Activated CD8-positive, alpha-beta memory T cell treated with anti-CD3 and anti-CD28 coated beads, Interleukin-2, amount 50 U/mL, for 24 hours (primary cell): ENCODE results near the gene HRH1.
"Not testable (repeated sequence)": the region's sequence is repeated elsewhere in the genome, so short reads cannot be mapped to it uniquely, and the experiment has no call there.

Source experiments
- DNase-seq: peaks from one replicate; pipeline ENCODE4 v3.0.0-alpha.2; 2020; ENCODE audit errors: extremely low read depth

Gene HRH1, protein sequence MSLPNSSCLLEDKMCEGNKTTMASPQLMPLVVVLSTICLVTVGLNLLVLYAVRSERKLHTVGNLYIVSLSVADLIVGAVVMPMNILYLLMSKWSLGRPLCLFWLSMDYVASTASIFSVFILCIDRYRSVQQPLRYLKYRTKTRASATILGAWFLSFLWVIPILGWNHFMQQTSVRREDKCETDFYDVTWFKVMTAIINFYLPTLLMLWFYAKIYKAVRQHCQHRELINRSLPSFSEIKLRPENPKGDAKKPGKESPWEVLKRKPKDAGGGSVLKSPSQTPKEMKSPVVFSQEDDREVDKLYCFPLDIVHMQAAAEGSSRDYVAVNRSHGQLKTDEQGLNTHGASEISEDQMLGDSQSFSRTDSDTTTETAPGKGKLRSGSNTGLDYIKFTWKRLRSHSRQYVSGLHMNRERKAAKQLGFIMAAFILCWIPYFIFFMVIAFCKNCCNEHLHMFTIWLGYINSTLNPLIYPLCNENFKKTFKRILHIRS

DNA sequence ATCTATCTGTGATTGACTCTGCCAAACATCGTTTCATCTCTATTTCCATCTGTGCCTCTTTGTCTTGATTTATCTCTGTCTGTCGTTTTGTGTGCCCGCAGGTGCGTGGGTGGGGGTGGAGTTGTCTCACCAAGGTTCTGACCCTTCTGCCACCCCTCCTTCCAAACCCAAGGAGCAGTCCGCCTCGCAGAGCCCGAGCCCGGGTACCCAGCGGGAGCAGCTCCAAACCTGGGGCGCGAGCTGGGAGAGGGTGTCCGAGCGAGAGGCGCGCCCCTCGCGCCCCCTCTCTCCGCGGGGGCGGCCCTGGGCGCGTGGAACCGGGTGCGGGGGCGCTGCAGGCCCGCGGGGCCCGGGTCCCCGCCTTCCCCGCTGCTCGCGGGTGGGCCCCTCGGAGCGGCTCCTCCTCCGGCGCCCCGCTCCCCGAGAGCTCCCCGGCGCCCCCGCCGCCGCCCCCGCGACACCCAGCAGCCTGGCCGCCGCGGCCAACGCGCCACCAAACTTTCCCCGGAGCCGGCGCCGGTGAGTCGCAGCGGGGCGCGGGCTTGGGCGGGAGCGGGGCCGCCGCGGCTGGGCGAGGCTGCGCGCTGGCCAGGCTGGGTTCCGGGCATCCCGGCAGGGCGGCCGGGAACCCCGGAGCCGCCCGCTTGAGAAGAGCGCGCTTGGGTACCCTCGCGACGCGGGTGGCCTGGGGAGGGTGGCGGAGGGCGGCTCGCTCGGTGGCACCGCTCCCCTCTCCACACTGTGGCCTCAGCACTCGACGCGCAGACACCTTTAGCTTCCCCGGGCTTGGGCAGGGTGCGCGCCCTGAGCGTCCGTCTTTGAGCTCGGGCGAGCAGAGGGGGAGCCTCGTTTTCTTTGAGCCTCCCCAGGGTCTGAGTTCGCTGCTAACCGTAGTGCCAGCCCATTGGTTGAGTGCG, at the start of gene HRH1:
Gene HRH1, plus strand, starts transcription at position 458 of the 917 bp plus-strand sequence. CDS start 104,545 bp downstream, outside the sequence.
- DNase-seq: no peak

DNA sequence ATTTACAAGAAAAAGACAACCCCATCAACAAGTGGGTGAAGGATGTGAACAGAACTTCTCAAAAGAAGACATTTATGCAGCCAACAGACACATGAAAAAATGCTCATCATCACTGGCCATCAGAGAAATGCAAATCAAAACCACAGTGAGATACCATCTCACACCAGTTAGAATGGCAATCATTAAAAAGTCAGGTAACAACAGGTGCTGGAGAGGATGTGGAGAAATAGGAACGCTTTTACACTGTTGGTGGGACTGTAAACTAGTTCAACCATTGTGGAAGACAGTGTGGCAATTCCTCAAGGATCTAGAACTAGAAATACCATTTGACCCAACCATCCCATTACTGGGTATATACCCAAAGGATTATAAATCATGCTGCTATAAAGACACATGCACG, 41.0 kb upstream of the HRH1 start:
- DNase-seq: not testable (repeated sequence)

DNA sequence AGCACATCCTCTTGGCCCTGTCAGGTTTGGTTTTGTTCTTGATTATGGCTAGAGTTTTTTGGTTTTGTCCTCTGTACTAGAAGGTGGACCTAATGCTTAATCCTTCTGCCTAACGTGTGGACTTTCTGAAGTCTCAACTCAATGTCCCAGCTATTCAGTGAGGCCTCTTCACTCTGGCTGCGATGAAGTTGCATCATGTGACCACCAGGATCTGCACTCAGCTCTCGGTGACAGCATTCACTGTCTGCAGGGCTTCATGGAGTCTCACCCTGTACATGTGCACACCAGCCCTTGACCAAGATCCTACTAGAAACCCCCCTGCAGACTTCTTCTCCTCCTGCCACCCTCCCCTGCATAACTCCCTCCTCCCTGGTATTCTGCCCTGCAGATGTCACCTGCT, 38.7 kb upstream of the HRH1 start:
- no peak for DNase-seq

- no peak for DNase-seq
These were observed 37.8 kb upstream of the HRH1 start for GRCh38 chr3:11116336-11117059.

- DNase-seq: no peak
These were observed 36.7 kb upstream of the HRH1 start for GRCh38 chr3:11117591-11117990.

- DNase-seq: no peak
These were observed 36.1 kb upstream of the HRH1 start for GRCh38 chr3:11118181-11118682.

DNA sequence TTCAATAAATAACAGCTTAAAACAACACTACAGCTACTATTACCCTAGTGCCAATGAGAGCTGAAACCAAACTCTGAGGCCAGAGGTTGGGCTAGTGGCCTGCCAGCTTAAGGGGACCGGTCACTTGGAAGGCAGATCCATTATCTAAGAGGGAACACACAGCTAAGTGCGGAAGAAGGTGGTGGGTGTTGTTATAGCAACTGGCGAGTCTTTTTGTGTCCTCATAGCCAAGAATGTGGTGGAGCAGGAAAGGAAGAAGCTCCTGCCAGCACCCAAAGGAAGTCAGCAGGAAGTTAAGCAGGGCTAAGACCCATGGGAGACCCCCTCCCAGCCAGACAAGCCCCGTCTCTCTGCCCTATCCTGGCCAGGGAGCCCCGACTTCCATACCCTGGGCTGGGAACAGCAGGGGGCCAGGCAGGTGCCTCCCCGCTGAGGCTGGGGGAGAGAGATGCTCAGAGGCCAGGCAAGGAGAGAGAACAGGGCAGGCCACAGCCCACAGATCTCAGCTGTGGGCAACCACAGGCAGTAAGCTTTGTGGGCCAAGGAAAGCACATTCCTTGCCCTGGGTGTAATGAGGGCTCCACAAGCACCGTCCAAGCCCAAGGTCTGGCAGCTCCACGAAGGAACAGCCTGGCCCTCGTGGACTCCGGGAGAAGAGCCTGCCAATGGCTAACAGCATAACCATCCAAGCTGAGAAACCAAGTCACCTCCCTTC, 34.0 kb upstream of the HRH1 start:
- DNase-seq: no peak

DNA sequence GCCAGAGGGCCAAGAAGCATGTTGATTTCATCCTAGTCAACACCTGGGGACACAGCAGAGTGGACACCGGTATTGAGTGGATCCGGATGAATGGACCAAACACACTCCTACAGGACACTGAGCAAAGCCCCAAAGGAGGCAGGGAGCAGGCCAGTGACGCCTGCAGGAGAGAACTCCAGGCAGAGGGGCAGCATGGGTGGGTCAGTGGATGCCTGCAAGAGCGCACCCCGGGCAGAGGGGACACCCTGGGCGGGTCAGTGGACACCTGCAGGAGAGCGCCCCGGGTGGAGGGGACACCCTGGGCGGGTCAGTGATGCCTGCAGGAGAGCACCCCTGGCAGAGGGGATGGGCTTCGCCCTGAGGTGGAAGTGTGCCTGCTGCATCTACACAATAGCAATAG, 27.6 kb upstream of the HRH1 start:
- DNase-seq: no peak

DNA sequence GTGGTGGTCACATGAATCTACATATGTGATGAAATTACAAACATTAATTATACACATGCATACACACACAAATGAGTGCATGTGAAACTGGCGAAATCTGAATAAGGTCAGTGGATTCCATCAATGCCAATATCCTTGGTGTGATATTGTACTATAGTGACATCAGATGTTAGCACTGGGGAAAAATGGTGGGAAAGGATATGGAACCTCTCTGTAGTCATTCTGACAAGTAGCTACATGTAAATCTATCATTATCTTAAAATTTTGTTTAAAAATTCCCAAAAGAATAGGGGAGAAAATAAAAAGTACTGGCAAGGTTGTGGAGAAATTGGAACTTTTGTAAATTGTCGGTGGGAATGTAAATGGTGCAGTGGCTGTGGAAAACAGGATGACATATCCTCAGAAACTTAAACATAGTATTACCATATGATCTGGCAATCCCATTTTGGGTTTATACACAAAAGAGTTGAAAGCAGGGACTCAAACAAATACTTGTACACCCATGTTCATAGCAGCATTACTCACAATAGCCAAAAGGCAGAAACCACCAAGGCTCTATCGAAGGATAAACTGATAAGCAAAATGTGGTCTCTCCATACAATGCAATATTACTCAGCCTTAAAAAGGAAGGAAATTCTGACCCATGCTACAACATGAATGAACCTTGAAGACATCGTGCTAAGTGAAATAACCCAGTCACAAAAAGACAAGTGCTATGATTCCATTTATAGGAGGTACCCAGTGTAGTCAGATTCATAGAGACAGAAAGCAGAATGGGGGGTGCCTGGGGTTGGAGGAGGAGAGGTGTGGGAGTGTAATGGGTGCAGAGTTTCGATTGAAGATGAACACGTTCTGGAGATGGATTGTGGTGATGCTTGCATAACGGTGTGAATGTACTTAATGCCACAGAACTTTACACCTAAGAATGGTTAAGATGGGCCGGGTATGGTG, 25.3 kb upstream of the HRH1 start:
- DNase-seq: no peak

DNA sequence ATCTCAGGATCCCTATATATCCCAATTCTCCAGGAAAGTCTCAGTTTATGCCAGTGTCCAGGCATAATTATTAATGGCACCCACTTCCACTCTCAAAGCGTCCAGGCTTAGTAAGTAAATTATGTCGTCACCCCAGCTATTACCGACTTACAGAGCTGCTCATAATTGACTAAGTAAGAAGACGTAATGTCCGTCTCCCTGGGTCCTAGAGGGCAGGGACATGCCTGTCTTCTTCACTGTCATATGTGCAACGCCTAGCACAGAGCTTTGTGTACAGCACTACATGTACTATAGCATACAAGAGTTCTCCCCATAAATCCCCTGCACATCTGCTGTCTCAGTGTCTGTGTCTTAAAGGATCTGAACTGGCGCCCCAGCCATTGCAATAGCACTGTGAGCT, 23.9 kb upstream of the HRH1 start:
- no peak for DNase-seq

- no peak for DNase-seq
These were observed 22.9 kb upstream of the HRH1 start for GRCh38 chr3:11131371-11131770.

DNA sequence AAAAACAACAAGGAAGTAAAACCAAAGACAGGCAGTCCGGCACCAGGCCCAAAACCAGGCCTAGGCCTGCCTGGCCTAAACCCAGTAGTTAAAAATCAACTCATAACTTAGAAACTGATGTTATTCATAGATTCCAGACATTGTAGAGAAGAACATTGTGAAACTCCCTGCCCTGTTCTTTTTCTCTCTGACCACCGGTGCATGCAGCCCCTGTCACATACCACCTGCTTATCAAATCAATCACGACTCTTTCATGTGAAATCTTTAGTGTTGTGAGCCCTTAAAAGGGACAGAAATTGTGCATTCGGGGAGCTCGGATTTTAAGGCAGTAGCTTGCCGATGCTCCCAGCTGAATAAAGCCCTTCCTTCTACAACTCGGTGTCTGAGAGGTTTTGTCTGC, 22.4 kb upstream of the HRH1 start:
- not testable (repeated sequence) for DNase-seq

- DNase-seq: no peak
These were observed 21.4 kb upstream of the HRH1 start for GRCh38 chr3:11132861-11133260.

- DNase-seq: no peak
These were observed 19.5 kb upstream of the HRH1 start for GRCh38 chr3:11134794-11135193.

- DNase-seq: no peak
These were observed 18.2 kb upstream of the HRH1 start for GRCh38 chr3:11136116-11136515.

DNA sequence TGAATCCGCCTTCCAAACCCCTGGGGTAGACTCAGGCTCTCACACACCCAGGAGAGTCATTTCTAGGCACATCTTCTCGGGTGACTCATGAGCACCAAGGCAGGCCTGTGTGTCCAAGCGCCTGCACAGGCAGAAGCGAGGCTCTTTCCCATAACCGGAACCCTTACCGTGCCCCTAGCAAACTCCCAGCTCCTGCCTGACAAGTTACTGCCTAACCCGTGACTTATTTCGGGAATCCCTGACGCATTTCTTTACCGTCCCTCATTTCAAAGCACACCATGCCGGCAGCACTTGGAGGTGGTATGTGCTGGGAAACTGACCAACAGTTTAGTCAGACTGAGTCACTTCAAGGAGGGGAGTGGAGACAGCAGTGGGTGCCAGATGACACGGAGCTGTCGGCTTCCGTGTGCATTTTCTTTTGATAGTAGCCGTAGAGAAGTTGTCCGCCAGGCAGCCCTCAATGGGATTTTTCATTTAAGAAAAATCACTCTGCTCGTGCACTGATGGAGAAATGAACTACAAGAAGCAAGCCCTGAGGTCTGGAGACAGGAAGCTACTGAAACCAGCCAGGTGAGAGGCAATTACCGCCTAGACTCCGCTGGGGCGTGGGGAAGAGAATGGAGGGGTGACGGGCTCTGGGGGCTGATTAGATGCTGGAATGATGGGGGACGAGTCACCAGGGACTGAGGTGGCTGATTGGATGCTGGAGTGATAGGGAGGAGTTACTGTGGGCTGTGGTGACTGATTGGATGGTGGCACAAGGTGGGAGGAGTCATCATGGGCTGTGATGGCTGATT, 17.3 kb upstream of the HRH1 start:
- no peak for DNase-seq

GRCh38 chr3:11137627-11137959, 16.7 kb upstream of the HRH1 start:
- DNase-seq: no peak

DNA sequence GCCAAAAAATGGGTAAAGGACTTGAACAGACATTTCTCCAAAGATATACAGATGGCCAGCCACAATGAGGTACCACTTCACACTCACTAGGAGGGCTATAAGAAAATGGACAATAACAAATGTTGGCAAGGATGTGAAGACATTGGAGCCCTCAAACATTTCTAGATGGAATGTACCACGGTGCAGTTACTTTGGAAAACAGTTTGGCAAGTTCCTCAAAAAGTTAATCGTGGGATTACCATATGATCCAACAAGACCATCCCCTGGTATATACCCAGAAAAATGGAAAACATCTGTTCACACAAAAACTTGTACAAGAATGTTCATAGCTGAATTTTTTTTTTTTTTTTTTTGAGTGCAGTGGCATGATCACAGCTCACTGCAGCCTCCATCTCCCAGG, 15.9 kb upstream of the HRH1 start:
- no peak for DNase-seq

DNA sequence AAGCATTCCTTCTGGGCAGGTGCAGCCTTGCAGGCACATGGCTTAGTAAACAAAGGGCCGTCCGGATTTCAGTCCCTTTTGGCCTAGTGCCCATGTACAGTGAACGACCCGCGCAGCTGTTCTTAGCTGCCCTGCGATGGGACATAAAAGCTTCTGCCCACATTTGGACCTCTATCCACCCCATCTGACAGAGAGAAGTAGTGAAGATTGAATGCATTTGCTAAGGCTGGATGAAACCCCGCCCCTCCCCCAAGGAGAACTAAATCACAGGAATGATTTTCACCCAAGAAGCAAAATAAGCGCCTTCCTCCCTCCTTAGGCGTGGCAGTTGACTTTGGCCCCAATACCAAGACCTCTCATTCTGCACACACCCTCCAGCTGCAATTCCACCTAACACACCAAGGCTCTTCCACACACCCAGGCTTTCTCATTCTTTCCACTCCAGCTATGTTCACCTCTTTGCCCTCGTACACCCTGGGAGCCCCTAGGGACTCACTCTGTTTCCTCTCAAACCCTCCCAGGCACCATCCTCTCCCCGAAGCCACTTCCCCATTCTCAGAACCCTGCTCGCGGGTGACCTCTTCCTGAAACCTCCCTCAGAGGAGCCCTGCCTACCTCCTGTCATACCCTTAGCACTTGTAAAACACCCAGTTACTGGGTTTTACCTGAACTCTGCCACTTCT, 14.1 kb upstream of the HRH1 start:
- no peak for DNase-seq
